Measurements from ENCODE around the gene EMC10.
"Not testable (repeated sequence)": the region's sequence is repeated elsewhere in the genome, so short reads cannot be mapped to it uniquely, and the experiment has no call there.

- TF ChIP-seq, protein P1, sequence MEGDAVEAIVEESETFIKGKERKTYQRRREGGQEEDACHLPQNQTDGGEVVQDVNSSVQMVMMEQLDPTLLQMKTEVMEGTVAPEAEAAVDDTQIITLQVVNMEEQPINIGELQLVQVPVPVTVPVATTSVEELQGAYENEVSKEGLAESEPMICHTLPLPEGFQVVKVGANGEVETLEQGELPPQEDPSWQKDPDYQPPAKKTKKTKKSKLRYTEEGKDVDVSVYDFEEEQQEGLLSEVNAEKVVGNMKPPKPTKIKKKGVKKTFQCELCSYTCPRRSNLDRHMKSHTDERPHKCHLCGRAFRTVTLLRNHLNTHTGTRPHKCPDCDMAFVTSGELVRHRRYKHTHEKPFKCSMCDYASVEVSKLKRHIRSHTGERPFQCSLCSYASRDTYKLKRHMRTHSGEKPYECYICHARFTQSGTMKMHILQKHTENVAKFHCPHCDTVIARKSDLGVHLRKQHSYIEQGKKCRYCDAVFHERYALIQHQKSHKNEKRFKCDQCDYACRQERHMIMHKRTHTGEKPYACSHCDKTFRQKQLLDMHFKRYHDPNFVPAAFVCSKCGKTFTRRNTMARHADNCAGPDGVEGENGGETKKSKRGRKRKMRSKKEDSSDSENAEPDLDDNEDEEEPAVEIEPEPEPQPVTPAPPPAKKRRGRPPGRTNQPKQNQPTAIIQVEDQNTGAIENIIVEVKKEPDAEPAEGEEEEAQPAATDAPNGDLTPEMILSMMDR (conservative IDR thresholded peaks at IDR 0.05; ENCODE audit: low read depth, low read length) = not testable (repeated sequence)
- not testable (repeated sequence) for TF ChIP-seq BHLHE40 (IDR thresholded peaks at IDR 0.05; ENCODE audit: low read depth, low read length)
Observed at GRCh38 chr19:50439130-50439529, 37.2 kb upstream of the EMC10 start.

Data from IMR-90 (cell line).